HT-29 (cell line): ENCODE results near the gene NEK8. TPM values are rescaled to one million over a fixed set of nuclear protein-coding genes. Genes with fewer than 3 reads are reported as not detected.
"Not testable (repeated sequence)": the region's sequence is repeated elsewhere in the genome, so short reads cannot be mapped to it uniquely, and the experiment has no call there.

Experiments
- DNase-seq: peaks from one replicate; pipeline ENCODE4 v3.0.0-alpha.2; 2015; ENCODE audit warnings: low spot score
- small RNA-seq: library from RNA; depleted of rRNA; stranded (forward); fragments of <200 nt; gene quantifications from one replicate; pipeline ENCODE3, GENCODE V24; 2014
- total RNA-seq: library from RNA; depleted of rRNA; stranded (reverse); fragments of >200 nt; shearing (Covaris generic); gene quantifications from 2 replicates; pipeline ENCODE4 v1.2.3, GENCODE V29; 2014; rRNA removed

The NEK8 gene
- total RNA-seq, 1 experiment from 2014 or later: 13.9 TPM

DNA sequence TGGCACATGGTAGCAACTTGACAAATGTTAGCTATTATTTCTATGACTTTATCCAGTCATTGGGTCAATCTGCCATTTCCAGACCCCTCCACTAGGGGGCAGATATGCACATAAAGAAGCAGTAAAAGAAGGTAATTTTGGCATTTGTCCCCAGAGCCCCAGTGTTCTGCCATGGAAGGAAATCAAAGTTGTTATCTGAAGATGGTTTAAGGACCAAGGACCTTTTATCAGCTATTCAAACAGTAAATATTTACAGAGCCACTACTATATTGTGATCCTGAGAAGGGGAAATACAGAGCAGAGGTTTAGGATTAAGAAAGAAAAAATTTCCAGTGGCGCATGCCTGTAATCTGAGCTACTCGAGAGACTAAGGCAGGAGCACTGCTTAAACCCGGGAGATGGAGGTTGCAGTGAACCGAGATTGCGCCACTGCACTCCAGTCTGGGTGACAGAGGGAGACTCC, 35.2 kb downstream of the NEK8 start:
- peak; percentile 89 for DNase-seq

DNA sequence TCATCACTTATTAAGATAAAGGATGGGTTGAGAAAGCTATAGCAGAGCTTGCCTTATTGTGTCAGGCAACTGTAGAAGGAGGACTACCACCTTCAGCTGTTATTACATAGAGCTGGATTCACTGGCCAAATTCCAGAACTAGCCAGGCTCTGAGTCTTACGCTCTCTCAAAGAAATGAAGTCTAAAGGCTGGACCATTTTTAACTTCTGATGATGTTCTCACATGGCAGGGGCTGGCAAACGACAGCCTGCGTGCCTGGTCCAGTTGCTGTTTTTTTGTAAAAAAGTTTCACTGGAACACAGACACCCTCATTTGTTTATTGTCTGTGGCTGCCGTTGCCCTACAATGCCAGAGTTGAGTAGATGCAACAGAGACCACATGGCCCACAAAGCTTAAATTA, 36.5 kb downstream of the NEK8 start:
- DNase-seq: no peak

DNA sequence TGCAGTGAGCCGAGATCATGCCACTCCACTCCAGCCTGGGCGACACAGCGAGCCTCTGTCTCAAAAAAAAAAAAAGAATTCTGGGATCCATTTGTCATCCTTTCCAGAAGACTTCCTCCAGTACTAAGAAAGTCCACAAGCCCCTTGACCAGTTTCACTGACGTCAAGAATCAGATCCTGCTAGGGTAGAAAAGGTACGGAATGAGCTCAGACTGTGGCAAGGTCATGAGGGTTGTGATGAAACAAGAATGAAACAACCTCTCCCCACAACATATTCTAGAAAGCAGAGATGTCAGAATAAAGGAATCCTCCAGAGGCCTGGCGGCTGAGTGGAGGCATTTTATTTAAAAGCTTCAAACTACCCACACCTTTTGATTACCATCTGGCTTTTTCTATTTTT, 45.1 kb downstream of the NEK8 start:
- no peak for DNase-seq

DNA sequence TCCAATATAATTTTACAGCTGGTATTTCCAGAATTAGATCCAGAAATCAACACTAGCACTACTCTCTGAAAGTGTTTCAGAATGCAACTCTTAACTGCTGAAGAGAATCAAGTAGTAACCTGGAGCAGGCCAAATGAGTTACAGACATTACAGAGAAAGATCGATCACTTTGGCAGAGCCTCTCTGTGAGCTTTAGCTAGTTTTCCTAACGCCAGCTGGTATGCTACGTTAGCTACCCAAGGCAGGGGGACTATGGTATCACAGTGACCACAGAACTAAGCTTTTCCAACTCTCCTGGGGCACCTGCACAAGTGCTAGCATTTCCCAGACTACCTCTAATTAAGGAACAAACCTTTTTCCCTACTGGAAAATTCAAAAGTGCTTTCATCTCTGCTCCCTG, 45.6 kb downstream of the NEK8 start:
- DNase-seq: no peak

DNA sequence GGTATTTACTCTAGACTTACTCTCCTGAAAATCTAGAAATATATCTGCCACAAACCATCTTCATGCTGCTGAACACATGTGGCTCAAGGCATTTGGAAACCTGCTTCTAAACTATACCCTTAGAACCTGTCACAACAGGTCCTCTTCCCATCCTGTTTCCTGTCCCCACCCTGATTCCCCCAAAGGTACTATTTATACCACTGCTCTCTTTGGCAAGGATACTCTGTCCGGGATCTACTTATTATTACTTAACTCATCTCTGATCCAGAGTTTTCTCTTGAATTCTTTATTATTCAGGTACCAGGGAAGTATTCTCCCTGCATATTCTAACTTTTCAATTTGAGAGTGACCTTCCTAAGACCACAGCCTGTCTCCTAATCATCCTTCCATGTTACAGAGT, 48.6 kb downstream of the NEK8 start:
- DNase-seq: no peak

DNA sequence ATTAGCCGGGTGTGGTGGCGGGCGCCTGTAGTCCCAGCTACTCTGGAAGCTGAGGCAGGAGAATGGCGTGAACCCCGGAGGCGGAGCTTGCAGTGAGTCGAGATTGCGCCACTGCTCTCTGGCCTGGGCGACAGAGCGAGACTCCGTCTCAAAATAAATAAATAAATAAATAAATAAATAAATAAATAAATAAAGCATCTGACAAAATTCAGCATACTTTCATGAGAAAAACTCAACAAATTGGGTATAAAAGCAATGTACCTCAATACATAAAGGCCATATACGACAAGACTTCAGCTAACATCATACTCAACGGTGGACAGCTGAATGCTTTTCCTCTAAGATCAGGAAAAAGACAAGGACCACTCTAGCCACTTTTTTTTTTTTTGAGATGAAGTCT, 51.0 kb downstream of the NEK8 start:
- DNase-seq: not testable (repeated sequence)

DNA sequence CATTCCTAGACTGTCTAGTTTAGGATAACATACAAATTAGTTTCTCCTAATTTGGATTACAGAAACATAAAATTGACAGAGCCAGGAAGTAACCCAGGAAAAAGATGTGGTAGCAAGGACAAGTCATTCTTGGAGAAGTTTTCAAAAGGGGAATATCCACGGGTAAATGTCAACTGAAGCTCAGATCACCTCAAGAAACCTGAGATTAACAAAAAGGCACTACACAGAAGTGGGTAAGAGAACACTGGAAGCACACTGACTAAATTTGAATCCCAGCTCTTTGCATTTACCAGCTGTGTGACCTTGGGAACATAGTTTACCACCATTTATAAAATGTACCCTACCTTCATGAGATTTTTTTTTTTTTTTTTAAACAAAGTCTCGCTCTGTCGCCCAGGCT, 54.6 kb downstream of the NEK8 start:
- DNase-seq: no peak

DNA sequence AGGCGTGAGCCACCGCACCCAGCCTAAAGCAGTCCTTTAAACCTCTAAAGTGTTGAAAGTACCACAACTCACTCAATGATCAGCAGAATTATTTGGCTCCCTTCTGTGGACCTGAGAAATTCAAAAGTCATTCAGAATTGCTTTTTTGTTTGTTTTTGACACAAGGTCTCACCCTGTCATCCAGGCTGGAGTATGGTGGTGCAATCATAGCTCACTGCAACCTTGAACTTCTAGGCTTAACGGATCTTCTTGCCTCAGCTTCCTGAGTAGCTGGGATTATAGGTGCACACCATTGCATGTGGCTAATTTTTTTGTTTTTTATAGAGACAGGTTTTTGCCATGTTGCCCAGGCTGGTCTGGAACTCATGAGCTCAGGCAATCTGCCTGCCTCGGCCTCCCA, 59.5 kb downstream of the NEK8 start:
- DNase-seq: no peak

Small RNA genes within 50 kb of the gene (small RNA-seq; reads per million reads assigned to genes)
- not detected for gene SNORD42A
- gene SNORD42B: not detected
- gene SNORD4A: not detected
- not detected for gene SNORD4B

Other genes starting within 250 kb of the NEK8 start
- gene FOXN1, start 222.4 kb upstream of the NEK8 start, total RNA-seq: not detected in 2 replicates
- gene UNC119, start 176.2 kb upstream of the NEK8 start, total RNA-seq: 28.9 and 36.7 TPM in 2 replicates
- 62.5 and 65.8 TPM in 2 replicates for gene PIGS, start 157.3 kb upstream of the NEK8 start, total RNA-seq
- gene ALDOC, start 151.9 kb upstream of the NEK8 start, total RNA-seq: 43.5 and 46.9 TPM in 2 replicates
- gene SPAG5, start 129.8 kb upstream of the NEK8 start, total RNA-seq: 62.5 and 71.2 TPM in 2 replicates
- 11.1 and 12.1 TPM in 2 replicates for gene RSKR, start 114.6 kb upstream of the NEK8 start, total RNA-seq
- 127 and 129 TPM in 2 replicates for gene BLTP2, start 83.6 kb upstream of the NEK8 start, total RNA-seq
- 50.7 and 52.6 TPM in 2 replicates for gene SDF2, start 66.9 kb upstream of the NEK8 start, total RNA-seq
- gene SUPT6H, start 66.6 kb upstream of the NEK8 start, total RNA-seq: 48.1 and 57.9 TPM in 2 replicates
- 1.7 and 3.8 TPM in 2 replicates for gene PROCA1, start 16.9 kb upstream of the NEK8 start, total RNA-seq
- gene RAB34, start 10.9 kb upstream of the NEK8 start, total RNA-seq: 0.97 TPM in 1 of 2 replicates, not detected in the other
- 601 and 602 TPM in 2 replicates for gene RPL23A, start 8.8 kb upstream of the NEK8 start, total RNA-seq
- 30.6 and 44.6 TPM in 2 replicates for gene TLCD1, start 2.6 kb upstream of the NEK8 start, total RNA-seq
- 295 and 307 TPM in 2 replicates for gene TRAF4, start 15.2 kb downstream of the NEK8 start, total RNA-seq
- 9.5 and 13.0 TPM in 2 replicates for gene FAM222B, start 114.0 kb downstream of the NEK8 start, total RNA-seq
- 29.1 and 33.0 TPM in 2 replicates for gene ERAL1, start 126.2 kb downstream of the NEK8 start, total RNA-seq
- gene FLOT2, start 168.9 kb downstream of the NEK8 start, total RNA-seq: 49.7 and 55.6 TPM in 2 replicates
- gene DHRS13, start 174.3 kb downstream of the NEK8 start, total RNA-seq: 15.2 and 17.6 TPM in 2 replicates
- gene PHF12, start 222.7 kb downstream of the NEK8 start, total RNA-seq: 32.0 and 34.7 TPM in 2 replicates